HepG2 (cell line): ENCODE measurements around the gene POLR2H. TPM values are rescaled to one million over a fixed set of nuclear protein-coding genes. Genes with fewer than 3 reads are reported as not detected.

Experiments used
- ARID4A ChIP-seq: sonication (generic); formaldehyde crosslinking; IDR thresholded peaks from 2 replicates; pipeline ENCODE4 v1.5.0; 2020; ENCODE audit warnings: mild to moderate bottlenecking, missing genetic modification reagents, borderline replicate concordance
- BHLHE40 ChIP-seq: IDR thresholded peaks from 2 replicates; pipeline ENCODE4 v1.6.1; 2011; ENCODE audit warnings: low read length, improper control_type of control experiment
- CCDC6 ChIP-seq: sonication (generic); formaldehyde crosslinking; IDR thresholded peaks from 2 replicates; pipeline ENCODE4 v1.8.1; 2022; ENCODE audit warnings: mild to moderate bottlenecking, missing genetic modification reagents, moderate library complexity
- CERS6 ChIP-seq: sonication (generic); formaldehyde crosslinking; IDR thresholded peaks from 2 replicates; pipeline ENCODE4 v1.5.0; 2020; ENCODE audit warnings: missing genetic modification reagents
- CREB1 ChIP-seq, 2 experiments: fragments of 450-650 bp in 1 of 2; IDR thresholded peaks; 2 replicates each; pipeline ENCODE4 v1.6.1; 2016 to 2017; ENCODE audit warnings: control low read depth in 1 of 2, mild to moderate bottlenecking in 1 of 2, missing compliant biosample characterization in 1 of 2, missing genetic modification characterization in 1 of 2
- DRAP1 ChIP-seq: IDR thresholded peaks from 2 replicates; pipeline ENCODE4 v1.6.1; 2016; ENCODE audit warnings: missing genetic modification reagents, missing compliant biosample characterization
- FOXP1 ChIP-seq, 2 experiments: fragments of 450-650 bp in 1 of 2; IDR thresholded peaks; 2 replicates each; pipeline ENCODE4 v1.6.1; 2017 to 2018; ENCODE audit warnings: antibody characterized with exemption in 1 of 2
- MED8 ChIP-seq: sonication (generic); formaldehyde crosslinking; IDR thresholded peaks from 2 replicates; pipeline ENCODE4 v1.8.1; 2023; ENCODE audit warnings: mild to moderate bottlenecking, missing genetic modification reagents; ENCODE audit not compliant: insufficient replicate concordance
- MLX ChIP-seq: IDR thresholded peaks from 2 replicates; pipeline ENCODE4 v1.6.1; 2016
- NFIC ChIP-seq: IDR thresholded peaks from 2 replicates; pipeline ENCODE4 v1.6.1; 2012; ENCODE audit warnings: mild to moderate bottlenecking, low read length, inconsistent platforms
- PHF20 ChIP-seq: sonication (generic); formaldehyde crosslinking; IDR thresholded peaks from 2 replicates; pipeline ENCODE4 v1.5.0; 2020; ENCODE audit warnings: mild to moderate bottlenecking, missing genetic modification reagents
- RAD51 ChIP-seq: fragments of 450-650 bp; IDR thresholded peaks from 2 replicates; pipeline ENCODE4 v1.6.1; 2016; ENCODE audit warnings: borderline replicate concordance
- SP5 ChIP-seq: IDR thresholded peaks from 2 replicates; pipeline ENCODE4 v1.6.1; 2016; ENCODE audit warnings: low read depth, borderline replicate concordance
- SRY ChIP-seq: sonication (generic); formaldehyde crosslinking; IDR thresholded peaks from 2 replicates; pipeline ENCODE4 v1.8.0; 2022; ENCODE audit warnings: mild to moderate bottlenecking, missing genetic modification reagents
- TFDP1 ChIP-seq: IDR thresholded peaks from 2 replicates; pipeline ENCODE4 v1.6.1; 2016; ENCODE audit warnings: missing compliant biosample characterization, missing genetic modification reagents, borderline replicate concordance
- THAP11 ChIP-seq: IDR thresholded peaks from 2 replicates; pipeline ENCODE4 v1.6.1; 2016; ENCODE audit warnings: missing biosample characterization, missing genetic modification reagents
- ZNF460 ChIP-seq: sonication (generic); formaldehyde crosslinking; IDR thresholded peaks from 2 replicates; pipeline ENCODE4 v1.5.1; 2020; ENCODE audit warnings: missing genetic modification reagents, mild to moderate bottlenecking, borderline replicate concordance
- ZNF576 ChIP-seq: sonication (generic); formaldehyde crosslinking; IDR thresholded peaks from 2 replicates; pipeline ENCODE4 v1.4.0; 2020; ENCODE audit warnings: mild to moderate bottlenecking, missing genetic modification reagents
- ZSCAN5A ChIP-seq: sonication (generic); formaldehyde crosslinking; IDR thresholded peaks from 2 replicates; pipeline ENCODE4 v1.8.0; 2022; ENCODE audit warnings: mild to moderate bottlenecking, missing genetic modification reagents, borderline replicate concordance
- polyA plus RNA-seq, 8 experiments: library from polyadenylated mRNA; depleted of rRNA in 3 of 8; stranded (reverse) in 7 of 8; unstranded in 1 of 8; fragments of >200 nt; fragmentation: Illumina TruSeq in 4 of 8; extraction: Trizol in 4 of 8; gene quantifications; 2 replicates each; pipeline versions ENCODE4 v1.2.1 to v1.2.3, GENCODE V29; 2011 to 2016; ENCODE audit warnings: low read depth in 4 of 8, missing spikeins in 1 of 8, mixed read lengths in 1 of 8; ENCODE audit not compliant: insufficient read depth in 1 of 8
- total RNA-seq, 5 experiments: library from RNA; depleted of rRNA; stranded (reverse); fragments of >200 nt; fragmentation: Illumina TruSeq; extraction: Trizol; gene quantifications; 2 replicates each; pipeline ENCODE4 v1.2.3, GENCODE V29; 2016; ENCODE audit warnings: low read depth in 1 of 5

The POLR2H gene
- total and polyA plus RNA-seq, 2 of the 13 experiments (the other 11 are each of a cell fraction or from before 2014, with no cell fraction given): 118 to 194 TPM

- TF ChIP-seq SP5 (CRISPR knock-in tag): peak; percentile 56; the same call in 1 of the 2 replicates
- 0 out of 2 replicates have a peak, but pooled peaks have one; percentile 25 for TF ChIP-seq ZSCAN5A (CRISPR knock-in tag)
- 0 out of 2 replicates have a peak, but pooled peaks have one; percentile 0 for TF ChIP-seq ZNF460 (CRISPR knock-in tag)
- no peak for TF ChIP-seq CERS6 (CRISPR knock-in tag)
- TF ChIP-seq SRY (CRISPR knock-in tag): no peak
- no peak for TF ChIP-seq ZNF576 (CRISPR knock-in tag)
- TF ChIP-seq TFDP1 (CRISPR knock-in tag): peak; percentile 39; the same call in 1 of the 2 replicates
- TF ChIP-seq THAP11 (CRISPR knock-in tag): peak; percentile 73; the same call in 1 of the 2 replicates
- TF ChIP-seq DRAP1 (CRISPR knock-in tag): peak; percentile 44; the same call in 1 of the 2 replicates
- TF ChIP-seq MLX (CRISPR knock-in tag): no peak; the same call in 1 of the 2 replicates
- 0 out of 2 replicates have a peak, but pooled peaks have one; percentile 26 for TF ChIP-seq PHF20 (CRISPR knock-in tag)
- TF ChIP-seq FOXP1 (IDR thresholded peaks at IDR 0.05): no peak
- no peak for TF ChIP-seq FOXP1 (CRISPR knock-in tag; IDR thresholded peaks at IDR 0.05)
- TF ChIP-seq BHLHE40: peak; percentile 89
- peak; percentile 96 for TF ChIP-seq RAD51
- TF ChIP-seq NFIC: no peak
- peak; percentile 75 for TF ChIP-seq CCDC6 (CRISPR knock-in tag)
- TF ChIP-seq MED8 (CRISPR knock-in tag): peak; percentile 8
- TF ChIP-seq CREB1 (IDR thresholded peaks at IDR 0.05): peak; percentile 21; the same call in 1 of the 2 replicates
- TF ChIP-seq CREB1 (CRISPR knock-in tag; IDR thresholded peaks at IDR 0.05): no peak
- TF ChIP-seq ARID4A (CRISPR knock-in tag): peak; percentile 10; the same call in 1 of the 2 replicates
These were observed 47.2 kb upstream of the POLR2H start, which contains the start of gene EIF4G1 (continued) for GRCh38 chr3:184314363-184314699.
